Measurements from ENCODE around the gene CD81.

GRCh38 chr11:2365571-2366210 lies 11.4 kb upstream of the CD81 start:
- TF ChIP-seq CTCF (IDR thresholded peaks at IDR 0.05) (no peak), POLR2A (IDR thresholded peaks at IDR 0.05) (no peak), EP300 (IDR thresholded peaks at IDR 0.05) (no peak)

Measured in gastroesophageal sphincter (tissue), 3 donors.